Measurements from ENCODE around the gene RNF38.

Gene RNF38

DNA sequence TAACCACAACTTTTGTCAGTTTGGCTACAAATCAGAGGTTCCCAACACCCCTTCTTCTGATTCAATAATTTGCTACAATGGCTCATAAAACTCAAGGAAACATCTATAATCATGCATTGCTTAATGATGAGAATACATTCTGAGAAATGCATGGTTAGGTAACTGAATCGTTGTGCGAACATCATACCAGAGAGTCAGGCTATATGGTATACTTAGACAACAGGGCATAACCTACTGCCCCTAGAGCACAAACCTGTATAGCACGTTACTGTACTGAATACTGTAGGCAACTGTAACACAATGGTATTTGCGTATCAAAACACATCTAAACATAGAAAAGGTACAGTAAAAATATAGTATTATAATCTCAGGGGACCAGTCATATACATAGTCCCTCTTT is 31.0 kb upstream of the RNF38 start:
- TF ChIP-seq, protein P1, sequence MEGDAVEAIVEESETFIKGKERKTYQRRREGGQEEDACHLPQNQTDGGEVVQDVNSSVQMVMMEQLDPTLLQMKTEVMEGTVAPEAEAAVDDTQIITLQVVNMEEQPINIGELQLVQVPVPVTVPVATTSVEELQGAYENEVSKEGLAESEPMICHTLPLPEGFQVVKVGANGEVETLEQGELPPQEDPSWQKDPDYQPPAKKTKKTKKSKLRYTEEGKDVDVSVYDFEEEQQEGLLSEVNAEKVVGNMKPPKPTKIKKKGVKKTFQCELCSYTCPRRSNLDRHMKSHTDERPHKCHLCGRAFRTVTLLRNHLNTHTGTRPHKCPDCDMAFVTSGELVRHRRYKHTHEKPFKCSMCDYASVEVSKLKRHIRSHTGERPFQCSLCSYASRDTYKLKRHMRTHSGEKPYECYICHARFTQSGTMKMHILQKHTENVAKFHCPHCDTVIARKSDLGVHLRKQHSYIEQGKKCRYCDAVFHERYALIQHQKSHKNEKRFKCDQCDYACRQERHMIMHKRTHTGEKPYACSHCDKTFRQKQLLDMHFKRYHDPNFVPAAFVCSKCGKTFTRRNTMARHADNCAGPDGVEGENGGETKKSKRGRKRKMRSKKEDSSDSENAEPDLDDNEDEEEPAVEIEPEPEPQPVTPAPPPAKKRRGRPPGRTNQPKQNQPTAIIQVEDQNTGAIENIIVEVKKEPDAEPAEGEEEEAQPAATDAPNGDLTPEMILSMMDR (IDR thresholded peaks at IDR 0.05; ENCODE audit: unreplicated experiment in 3 of 3): no peak
- Mint-ChIP-seq H3K27me3 (ENCODE audit: low read depth) (no peaks in the 10 kb centered on the region), H3K36me3 (ENCODE audit: low read depth) (peaks cover 34% of the 10 kb centered on the region), H3K4me1 (no peaks in the 10 kb centered on the region), H3K4me3 (no peak overlapping the region), H3K9me3 (peaks cover 8% of the 10 kb centered on the region), H3K27ac (no peak overlapping the region)

DNA sequence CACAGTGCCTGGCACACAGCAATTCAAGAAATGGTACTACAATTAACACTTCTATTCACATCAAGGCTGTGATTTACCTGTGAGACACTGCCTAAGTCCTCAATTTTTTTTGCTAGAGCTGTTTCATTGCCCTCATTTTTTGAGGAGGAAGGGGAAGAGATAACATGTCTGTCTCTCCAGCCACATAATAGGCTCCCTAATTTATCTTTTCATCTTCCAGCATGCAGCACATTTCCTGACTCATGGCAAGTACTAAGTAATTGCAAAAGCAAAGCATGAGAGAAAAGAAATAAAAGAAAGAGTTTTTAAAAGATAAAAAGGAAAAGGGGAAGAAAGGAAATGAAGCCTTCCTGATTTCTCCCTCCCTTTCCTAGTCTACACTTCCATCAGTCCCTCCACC is 26.9 kb upstream of the RNF38 start:
- Mint-ChIP-seq H3K9me3 (peaks cover 8% of the 10 kb centered on the region), H3K4me3 (no peak overlapping the region), H3K36me3 (ENCODE audit: low read depth) (peaks cover 55% of the 10 kb centered on the region), H3K4me1 (no peaks in the 10 kb centered on the region), H3K27ac (no peak overlapping the region), H3K27me3 (ENCODE audit: low read depth) (no peaks in the 10 kb centered on the region)
- TF ChIP-seq, protein P1 (IDR thresholded peaks at IDR 0.05; ENCODE audit: unreplicated experiment in 3 of 3): no peak

DNA sequence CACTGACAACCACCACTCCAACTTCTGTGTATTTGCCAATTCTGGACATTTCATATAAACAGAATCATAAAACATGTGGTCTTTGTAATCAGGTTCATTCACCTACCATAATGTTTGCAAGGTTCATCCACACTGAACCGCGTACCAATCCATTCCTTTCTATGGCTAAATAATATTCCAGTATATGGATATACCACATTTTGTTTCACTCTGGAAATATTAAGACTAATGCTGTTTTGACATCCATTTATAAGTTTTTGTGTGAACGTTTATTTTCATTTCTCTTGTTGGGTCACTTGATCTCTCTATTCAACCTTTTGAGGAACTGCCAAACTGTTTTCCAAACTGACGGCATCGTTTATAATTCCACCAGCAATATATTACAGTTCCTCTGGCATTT is 26.3 kb upstream of the RNF38 start:
- Mint-ChIP-seq H3K4me1 (no peaks in the 10 kb centered on the region), H3K27ac (no peak overlapping the region), H3K27me3 (ENCODE audit: low read depth) (no peaks in the 10 kb centered on the region), H3K9me3 (peaks cover 8% of the 10 kb centered on the region), H3K4me3 (no peak overlapping the region), H3K36me3 (ENCODE audit: low read depth) (peaks cover 55% of the 10 kb centered on the region)
- TF ChIP-seq, protein P1 (IDR thresholded peaks at IDR 0.05; ENCODE audit: unreplicated experiment in 3 of 3): no peak

DNA sequence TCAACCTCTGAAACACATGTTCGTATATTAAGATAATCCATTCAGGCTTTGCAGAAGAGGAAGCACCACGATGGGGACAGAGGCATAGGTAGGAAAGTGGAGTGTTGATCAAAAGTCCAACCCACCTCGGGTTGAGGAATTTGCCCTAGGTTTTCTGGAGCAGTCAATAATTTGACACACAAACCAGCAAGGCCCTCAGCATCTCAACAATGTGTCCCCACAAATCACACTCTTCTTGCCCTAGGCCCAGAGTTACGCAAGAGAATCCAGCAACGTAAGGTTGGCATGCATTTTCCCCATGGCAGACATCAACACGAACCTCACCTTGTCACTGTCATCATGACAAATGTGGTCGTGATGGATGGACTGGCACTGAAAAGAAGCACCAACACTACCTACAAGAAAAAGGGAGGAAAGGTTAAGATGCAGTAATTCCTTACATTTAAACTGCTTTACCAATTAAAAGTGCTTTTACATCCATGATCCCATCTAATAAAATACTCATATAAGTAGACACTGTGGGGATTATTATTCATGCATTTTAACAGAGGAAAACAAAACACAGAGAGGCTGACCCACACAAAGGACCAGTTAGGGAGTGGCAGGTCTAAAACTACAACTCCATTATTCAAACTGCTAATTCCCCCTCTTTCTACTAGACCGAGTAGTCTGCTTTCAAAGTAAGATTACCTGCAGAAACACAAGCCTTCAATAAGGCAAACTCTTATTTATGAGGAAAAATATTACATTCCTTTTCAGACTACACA is 24.4 kb upstream of the RNF38 start:
- TF ChIP-seq, protein P1 (IDR thresholded peaks at IDR 0.05; ENCODE audit: unreplicated experiment in 3 of 3): no peak
- Mint-ChIP-seq H3K4me1 (peaks cover 11% of the 10 kb centered on the region), H3K27ac (peak overlapping the region in 1 of 3 experiments; percentile 12), H3K36me3 (ENCODE audit: low read depth) (peaks cover 56% of the 10 kb centered on the region), H3K9me3 (peaks cover 8% of the 10 kb centered on the region), H3K27me3 (ENCODE audit: low read depth) (no peaks in the 10 kb centered on the region), H3K4me3 (no peak overlapping the region)

DNA sequence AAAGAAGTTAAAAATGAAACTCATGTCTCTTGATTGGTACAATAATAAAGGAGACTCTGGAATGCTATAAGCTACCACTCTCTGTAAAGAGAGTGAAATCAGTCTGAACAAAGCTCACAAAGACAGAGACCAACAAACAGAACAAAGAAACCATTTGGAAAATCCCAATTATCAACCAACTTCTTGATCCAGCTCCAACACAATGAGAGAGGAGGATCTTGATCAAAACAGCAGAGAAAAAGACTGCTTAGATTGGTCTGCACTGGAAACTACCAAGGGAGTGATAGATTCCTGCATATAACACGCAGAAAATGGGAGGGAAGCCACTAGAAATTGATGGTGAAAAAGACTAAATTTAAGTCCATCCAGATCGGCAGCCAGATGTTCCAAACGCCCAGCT is 23.1 kb upstream of the RNF38 start:
- Mint-ChIP-seq H3K4me1 (peaks cover 16% of the 10 kb centered on the region), H3K9me3 (peaks cover 8% of the 10 kb centered on the region), H3K4me3 (no peak overlapping the region), H3K27me3 (ENCODE audit: low read depth) (no peaks in the 10 kb centered on the region), H3K36me3 (ENCODE audit: low read depth) (peaks cover 49% of the 10 kb centered on the region), H3K27ac (peak overlapping the region; percentile 4 to 13 (median 12))
- TF ChIP-seq, protein P1 (IDR thresholded peaks at IDR 0.05; ENCODE audit: unreplicated experiment in 3 of 3): no peak

DNA sequence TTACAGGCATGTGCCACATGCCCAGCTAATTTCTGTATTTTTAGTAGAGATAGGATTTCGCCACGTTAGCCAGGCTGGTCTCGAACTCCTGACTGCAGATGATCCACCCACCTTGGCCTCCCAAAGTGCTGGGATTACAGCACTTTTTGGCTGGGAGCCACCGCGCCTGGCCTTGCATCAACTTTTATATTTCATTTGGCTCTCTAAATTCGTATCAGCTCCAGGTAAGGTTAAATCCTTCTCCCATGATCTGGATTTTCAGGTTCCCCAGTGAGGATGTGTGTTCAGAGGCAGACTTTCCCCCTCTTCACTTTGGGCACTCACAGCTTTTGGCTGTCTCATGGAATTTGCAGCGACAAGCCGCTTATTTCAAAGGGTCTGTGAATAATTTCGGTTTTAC is 16.8 kb upstream of the RNF38 start:
- H3K27me3 Mint-ChIP-seq (ENCODE audit: low read depth): no peaks in the 10 kb centered on the region
- H3K4me1 Mint-ChIP-seq: peaks cover 16% of the 10 kb centered on the region
- H3K4me3 Mint-ChIP-seq: no peak overlapping the region
- no peaks in the 10 kb centered on the region for H3K9me3 Mint-ChIP-seq
- TF ChIP-seq, protein P1 (IDR thresholded peaks at IDR 0.05; ENCODE audit: unreplicated experiment in 3 of 3): no peak
- peak overlapping the region in 1 of 3 experiments; percentile 53 for H3K27ac Mint-ChIP-seq
- H3K36me3 Mint-ChIP-seq (ENCODE audit: low read depth): peaks cover 34% of the 10 kb centered on the region

All from nephron (organoid).